Duodenal mucosa (tissue), 2 donors: ENCODE measurements around the gene SOCS3.

Experiments
- H3K27ac ChIP-seq: one replicate; pipeline ENCODE4 v1.7.0; 2013; ENCODE audit warnings: low read depth, low read length
- H3K27me3 ChIP-seq, 2 donors: one replicate each; pipeline ENCODE4 v1.7.0; 2013; ENCODE audit warnings: low read length in 2 of 2, control low read depth in 1 of 2; ENCODE audit not compliant: insufficient read depth in 2 of 2, control insufficient read depth in 1 of 2
- H3K36me3 ChIP-seq, 2 donors: one replicate each; pipeline ENCODE4 v1.7.0; 2013; ENCODE audit warnings: low read length in 2 of 2, control low read depth in 1 of 2; ENCODE audit not compliant: insufficient read depth in 2 of 2, control insufficient read depth in 1 of 2
- H3K4me1 ChIP-seq, 2 donors: one replicate each; pipeline ENCODE4 v1.7.0; 2013; ENCODE audit warnings: low read length in 2 of 2, control low read depth in 1 of 2; ENCODE audit not compliant: insufficient read depth in 2 of 2, control insufficient read depth in 1 of 2
- H3K4me3 ChIP-seq, 2 donors: one replicate each; pipeline ENCODE4 v1.7.0; 2013; ENCODE audit warnings: low read length in 2 of 2, low read depth in 1 of 2
- H3K9ac ChIP-seq, 2 donors: one replicate each; pipeline ENCODE4 v1.7.0; 2013; ENCODE audit warnings: low read length in 2 of 2, low read depth in 1 of 2
- H3K9me3 ChIP-seq, 2 donors: one replicate each; pipeline ENCODE4 v1.7.0; 2013; ENCODE audit warnings: low read length in 2 of 2, control low read depth in 1 of 2; ENCODE audit not compliant: control insufficient read depth in 1 of 2

Gene SOCS3

DNA sequence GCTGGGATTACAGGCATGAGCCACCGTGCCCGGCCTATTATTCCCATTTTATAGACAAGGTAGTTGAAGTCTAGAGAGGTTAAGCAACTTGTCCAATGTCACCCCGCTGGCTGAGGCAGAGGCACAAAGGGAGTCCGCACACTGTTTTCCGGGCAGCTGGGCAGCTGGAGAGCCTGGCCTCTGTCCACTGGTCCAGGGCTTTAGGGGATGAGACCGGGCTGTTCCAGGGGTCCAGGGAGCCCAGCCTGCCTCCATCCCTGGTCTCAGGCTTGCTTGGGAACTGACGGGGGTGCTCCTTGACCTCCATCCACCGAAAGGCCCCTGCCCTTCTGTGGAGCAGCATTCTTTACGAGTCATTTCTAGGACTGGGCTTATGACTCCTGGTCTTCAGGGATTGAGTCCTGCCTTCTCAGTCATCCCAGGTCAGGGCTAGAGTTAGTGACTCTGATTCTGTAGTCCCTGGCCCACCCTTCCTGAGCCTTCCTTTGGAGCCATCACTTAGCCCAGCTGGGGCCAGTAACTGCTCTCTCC, 37.5 kb downstream of the SOCS3 start:
- H3K4me1 ChIP-seq = peaks cover 22 to 31% of the 10 kb centered on the region in 2 donors
- H3K9ac ChIP-seq = peak overlapping the region in 1 of 2 donors; percentile 24
- no peaks in the 10 kb centered on the region for H3K27me3 ChIP-seq
- no peak overlapping the region for H3K4me3 ChIP-seq
- H3K27ac ChIP-seq = peak overlapping the region; percentile 58
- no peaks in the 10 kb centered on the region for H3K36me3 ChIP-seq
- H3K9me3 ChIP-seq = no peaks in the 10 kb centered on the region

GRCh38 chr17:78318843-78319242, 41.0 kb downstream of the SOCS3 start:
- Histone ChIP-seq H3K36me3 (no peaks in the 10 kb centered on the region), H3K4me3 (no peak overlapping the region), H3K9me3 (no peaks in the 10 kb centered on the region), H3K27me3 (no peaks in the 10 kb centered on the region), H3K4me1 (peaks cover 48 to 56% of the 10 kb centered on the region in 2 donors), H3K27ac (no peak overlapping the region), H3K9ac (no peak overlapping the region)

DNA sequence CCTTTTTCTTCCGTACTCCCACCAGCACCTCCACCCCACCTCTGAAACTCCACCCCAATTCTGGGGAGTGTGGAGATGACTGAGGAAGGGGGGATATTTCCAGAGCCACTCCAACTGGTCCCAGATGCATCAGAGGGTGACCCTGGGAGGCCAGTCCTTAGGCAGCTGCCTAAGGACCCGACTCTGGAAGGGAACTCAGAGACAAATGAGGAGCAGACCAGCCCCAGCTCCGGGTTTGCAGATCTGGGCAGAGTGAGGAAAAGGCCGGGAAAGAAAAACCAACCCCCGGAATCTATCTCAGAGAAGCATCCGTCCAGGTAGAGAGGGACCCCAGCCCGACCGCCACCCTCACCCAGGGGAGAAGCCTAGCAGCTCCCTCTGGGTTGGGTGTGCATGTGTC, 41.5 kb downstream of the SOCS3 start:
- Histone ChIP-seq H3K4me1 (peaks cover 48 to 56% of the 10 kb centered on the region in 2 donors), H3K27ac (no peak overlapping the region), H3K9ac (peak overlapping the region; percentile 28 to 60), H3K4me3 (no peak overlapping the region), H3K27me3 (no peaks in the 10 kb centered on the region), H3K9me3 (no peaks in the 10 kb centered on the region), H3K36me3 (no peaks in the 10 kb centered on the region)

- no peaks in the 10 kb centered on the region for H3K9me3 ChIP-seq
- no peaks in the 10 kb centered on the region for H3K36me3 ChIP-seq
- peak overlapping the region; percentile 24 to 45 for H3K4me3 ChIP-seq
- peak overlapping the region; percentile 28 to 60 for H3K9ac ChIP-seq
- H3K27ac ChIP-seq = peak overlapping the region; percentile 64
- peaks cover 44 to 52% of the 10 kb centered on the region in 2 donors for H3K4me1 ChIP-seq
- H3K27me3 ChIP-seq = no peaks in the 10 kb centered on the region
These were observed 42.0 kb downstream of the SOCS3 start for GRCh38 chr17:78317794-78318400.

DNA sequence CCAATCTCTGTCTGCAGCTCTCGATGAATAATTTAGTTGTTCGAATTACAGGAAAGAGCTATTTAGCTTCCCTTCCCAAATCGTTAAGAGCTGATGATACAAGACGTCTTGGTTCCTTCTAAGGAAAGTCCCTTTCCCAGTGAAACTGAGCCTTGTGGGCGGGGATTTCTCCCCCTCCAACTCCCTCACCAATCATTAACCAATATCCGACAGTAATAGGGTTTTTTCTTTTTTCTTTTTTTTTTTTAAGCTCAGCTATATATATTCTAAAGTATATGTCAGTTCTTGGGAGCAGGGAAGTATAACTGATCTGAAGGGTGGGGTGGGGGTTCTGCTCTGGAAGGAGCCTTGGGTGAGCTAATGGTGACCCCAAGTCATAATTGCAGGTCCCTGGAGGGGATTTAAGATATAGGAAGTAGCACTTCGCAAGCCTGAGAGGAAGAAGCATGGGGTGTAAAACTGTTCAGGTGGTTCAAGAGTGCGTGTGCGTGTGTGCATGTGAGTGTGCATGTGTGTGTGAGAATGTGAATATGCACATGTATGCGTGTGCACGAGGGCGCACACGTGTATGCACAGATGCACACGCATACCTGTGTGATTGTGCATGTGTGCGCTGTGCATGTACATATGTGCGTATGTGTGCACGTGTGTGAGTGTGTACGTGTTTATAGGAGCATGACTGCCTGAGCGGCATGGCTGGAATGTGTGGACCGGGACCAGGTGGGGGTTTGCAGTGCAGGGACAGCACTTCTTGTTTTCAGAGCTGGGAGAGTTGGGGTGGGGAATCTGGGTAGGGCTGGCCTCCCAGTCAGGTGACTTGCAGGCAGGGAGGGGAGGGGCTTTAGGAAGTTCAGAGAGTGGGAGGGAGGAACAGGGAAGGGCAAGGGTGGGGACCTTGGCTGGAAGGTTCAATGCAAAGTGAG, 42.7 kb downstream of the SOCS3 start:
- H3K36me3 ChIP-seq = no peaks in the 10 kb centered on the region
- peaks cover 41 to 48% of the 10 kb centered on the region in 2 donors for H3K4me1 ChIP-seq
- peak overlapping the region; percentile 24 to 45 for H3K4me3 ChIP-seq
- H3K9ac ChIP-seq = peak overlapping the region; percentile 28 to 60
- H3K27ac ChIP-seq = peak overlapping the region; percentile 94
- H3K9me3 ChIP-seq = no peaks in the 10 kb centered on the region
- no peaks in the 10 kb centered on the region for H3K27me3 ChIP-seq

GRCh38 chr17:78316115-78316866, 43.6 kb downstream of the SOCS3 start:
- Histone ChIP-seq H3K9ac (peak overlapping the region; percentile 60 to 63), H3K9me3 (no peaks in the 10 kb centered on the region), H3K27me3 (no peaks in the 10 kb centered on the region), H3K4me3 (peak overlapping the region in 1 of 2 donors; percentile 45), H3K27ac (peak overlapping the region; percentile 94), H3K4me1 (peaks cover 41 to 48% of the 10 kb centered on the region in 2 donors), H3K36me3 (no peaks in the 10 kb centered on the region)

DNA sequence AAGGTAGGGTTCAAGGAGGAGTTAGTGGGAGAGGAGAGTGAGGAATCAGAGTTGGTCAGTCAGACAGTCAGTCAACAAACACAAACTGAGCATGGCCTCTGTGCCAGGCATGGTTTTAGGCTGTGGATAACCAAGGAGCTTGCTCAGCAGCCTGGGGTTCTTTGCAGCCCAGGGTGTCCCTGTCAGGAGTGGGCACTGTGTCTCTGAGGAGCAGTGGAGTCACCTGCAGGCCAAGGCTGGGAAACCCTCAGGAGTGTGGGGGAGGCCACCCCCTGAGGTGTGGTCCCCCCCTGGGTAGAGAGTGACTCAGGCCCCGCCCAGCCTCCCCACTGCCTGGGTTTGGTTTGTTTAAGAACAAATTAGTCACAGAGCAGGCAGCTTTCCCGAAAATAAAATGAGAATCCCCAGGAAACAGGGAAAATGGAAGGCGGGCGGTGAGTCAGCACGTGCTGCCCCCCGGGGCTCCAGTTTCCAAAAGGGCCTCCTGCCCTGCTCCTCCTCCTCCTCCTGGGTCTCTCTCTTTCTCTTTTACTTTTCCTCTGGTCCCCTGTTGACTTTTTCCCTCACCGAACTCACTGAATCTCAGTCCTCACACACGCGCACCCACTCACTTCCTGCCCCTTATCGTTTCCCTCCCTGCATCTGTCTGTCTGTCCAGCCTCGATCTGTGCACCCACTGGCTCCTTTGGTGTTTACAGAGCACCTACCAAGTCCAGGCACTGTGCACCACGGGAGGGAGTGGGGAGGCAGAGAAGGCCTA, 44.3 kb downstream of the SOCS3 start:
- Histone ChIP-seq H3K27ac (peak overlapping the region; percentile 94), H3K4me3 (peak overlapping the region in 1 of 2 donors; percentile 45), H3K4me1 (peaks cover 41 to 48% of the 10 kb centered on the region in 2 donors)

GRCh38 chr17:78314683-78315354, 45.1 kb downstream of the SOCS3 start:
- Histone ChIP-seq H3K9ac (peak overlapping the region in 1 of 2 donors; percentile 60), H3K9me3 (no peaks in the 10 kb centered on the region), H3K4me1 (peaks cover 41 to 48% of the 10 kb centered on the region in 2 donors), H3K27ac (peak overlapping the region; percentile 94), H3K27me3 (no peaks in the 10 kb centered on the region), H3K36me3 (no peaks in the 10 kb centered on the region), H3K4me3 (no peak overlapping the region)

More for the DNA sequence above, 44.3 kb downstream of the SOCS3 start:
- no peaks in the 10 kb centered on the region for H3K36me3 ChIP-seq
- peak overlapping the region; percentile 60 to 63 for H3K9ac ChIP-seq
- H3K27me3 ChIP-seq = no peaks in the 10 kb centered on the region
- no peaks in the 10 kb centered on the region for H3K9me3 ChIP-seq
